Measurements from ENCODE around the gene SAMSN1.

DNA sequence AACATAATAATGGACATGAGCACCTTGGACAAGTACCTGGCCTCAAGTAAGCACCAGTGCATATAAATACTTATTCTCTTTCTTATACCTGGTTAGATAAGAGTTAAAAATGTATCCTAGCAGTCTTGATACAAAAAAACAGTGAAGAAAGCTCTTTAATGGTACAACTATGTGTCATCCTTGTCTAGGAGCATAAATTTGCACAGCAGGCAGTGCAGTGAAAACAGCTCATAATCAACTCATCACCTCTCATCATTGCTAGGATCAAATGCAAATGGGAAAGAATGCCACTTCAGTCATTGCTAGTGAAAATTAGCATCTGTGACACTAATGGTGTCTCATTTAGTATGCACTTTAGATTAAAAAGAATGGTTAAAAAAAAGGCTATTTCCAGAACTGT, 7.6 kb downstream of the SAMSN1 start:
- TF ChIP-seq, protein P1, sequence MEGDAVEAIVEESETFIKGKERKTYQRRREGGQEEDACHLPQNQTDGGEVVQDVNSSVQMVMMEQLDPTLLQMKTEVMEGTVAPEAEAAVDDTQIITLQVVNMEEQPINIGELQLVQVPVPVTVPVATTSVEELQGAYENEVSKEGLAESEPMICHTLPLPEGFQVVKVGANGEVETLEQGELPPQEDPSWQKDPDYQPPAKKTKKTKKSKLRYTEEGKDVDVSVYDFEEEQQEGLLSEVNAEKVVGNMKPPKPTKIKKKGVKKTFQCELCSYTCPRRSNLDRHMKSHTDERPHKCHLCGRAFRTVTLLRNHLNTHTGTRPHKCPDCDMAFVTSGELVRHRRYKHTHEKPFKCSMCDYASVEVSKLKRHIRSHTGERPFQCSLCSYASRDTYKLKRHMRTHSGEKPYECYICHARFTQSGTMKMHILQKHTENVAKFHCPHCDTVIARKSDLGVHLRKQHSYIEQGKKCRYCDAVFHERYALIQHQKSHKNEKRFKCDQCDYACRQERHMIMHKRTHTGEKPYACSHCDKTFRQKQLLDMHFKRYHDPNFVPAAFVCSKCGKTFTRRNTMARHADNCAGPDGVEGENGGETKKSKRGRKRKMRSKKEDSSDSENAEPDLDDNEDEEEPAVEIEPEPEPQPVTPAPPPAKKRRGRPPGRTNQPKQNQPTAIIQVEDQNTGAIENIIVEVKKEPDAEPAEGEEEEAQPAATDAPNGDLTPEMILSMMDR (IDR thresholded peaks at IDR 0.05), result no peak
- TF ChIP-seq TCF7L2 (IDR thresholded peaks at IDR 0.05; ENCODE audit: low read depth, low read length), result no peak
- no peak for TF ChIP-seq POLR2AphosphoS5 (IDR thresholded peaks at IDR 0.05; ENCODE audit: low read depth, low read length)
- TF ChIP-seq, protein P2, sequence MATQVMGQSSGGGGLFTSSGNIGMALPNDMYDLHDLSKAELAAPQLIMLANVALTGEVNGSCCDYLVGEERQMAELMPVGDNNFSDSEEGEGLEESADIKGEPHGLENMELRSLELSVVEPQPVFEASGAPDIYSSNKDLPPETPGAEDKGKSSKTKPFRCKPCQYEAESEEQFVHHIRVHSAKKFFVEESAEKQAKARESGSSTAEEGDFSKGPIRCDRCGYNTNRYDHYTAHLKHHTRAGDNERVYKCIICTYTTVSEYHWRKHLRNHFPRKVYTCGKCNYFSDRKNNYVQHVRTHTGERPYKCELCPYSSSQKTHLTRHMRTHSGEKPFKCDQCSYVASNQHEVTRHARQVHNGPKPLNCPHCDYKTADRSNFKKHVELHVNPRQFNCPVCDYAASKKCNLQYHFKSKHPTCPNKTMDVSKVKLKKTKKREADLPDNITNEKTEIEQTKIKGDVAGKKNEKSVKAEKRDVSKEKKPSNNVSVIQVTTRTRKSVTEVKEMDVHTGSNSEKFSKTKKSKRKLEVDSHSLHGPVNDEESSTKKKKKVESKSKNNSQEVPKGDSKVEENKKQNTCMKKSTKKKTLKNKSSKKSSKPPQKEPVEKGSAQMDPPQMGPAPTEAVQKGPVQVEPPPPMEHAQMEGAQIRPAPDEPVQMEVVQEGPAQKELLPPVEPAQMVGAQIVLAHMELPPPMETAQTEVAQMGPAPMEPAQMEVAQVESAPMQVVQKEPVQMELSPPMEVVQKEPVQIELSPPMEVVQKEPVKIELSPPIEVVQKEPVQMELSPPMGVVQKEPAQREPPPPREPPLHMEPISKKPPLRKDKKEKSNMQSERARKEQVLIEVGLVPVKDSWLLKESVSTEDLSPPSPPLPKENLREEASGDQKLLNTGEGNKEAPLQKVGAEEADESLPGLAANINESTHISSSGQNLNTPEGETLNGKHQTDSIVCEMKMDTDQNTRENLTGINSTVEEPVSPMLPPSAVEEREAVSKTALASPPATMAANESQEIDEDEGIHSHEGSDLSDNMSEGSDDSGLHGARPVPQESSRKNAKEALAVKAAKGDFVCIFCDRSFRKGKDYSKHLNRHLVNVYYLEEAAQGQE (IDR thresholded peaks at IDR 0.05; ENCODE audit: insufficient read depth in 1 of 2, low read depth in 2 of 2, low read length in 1 of 2), result no peak

Data from Panc1 (cell line).